ENCODE data around the gene TBC1D21.

DNA sequence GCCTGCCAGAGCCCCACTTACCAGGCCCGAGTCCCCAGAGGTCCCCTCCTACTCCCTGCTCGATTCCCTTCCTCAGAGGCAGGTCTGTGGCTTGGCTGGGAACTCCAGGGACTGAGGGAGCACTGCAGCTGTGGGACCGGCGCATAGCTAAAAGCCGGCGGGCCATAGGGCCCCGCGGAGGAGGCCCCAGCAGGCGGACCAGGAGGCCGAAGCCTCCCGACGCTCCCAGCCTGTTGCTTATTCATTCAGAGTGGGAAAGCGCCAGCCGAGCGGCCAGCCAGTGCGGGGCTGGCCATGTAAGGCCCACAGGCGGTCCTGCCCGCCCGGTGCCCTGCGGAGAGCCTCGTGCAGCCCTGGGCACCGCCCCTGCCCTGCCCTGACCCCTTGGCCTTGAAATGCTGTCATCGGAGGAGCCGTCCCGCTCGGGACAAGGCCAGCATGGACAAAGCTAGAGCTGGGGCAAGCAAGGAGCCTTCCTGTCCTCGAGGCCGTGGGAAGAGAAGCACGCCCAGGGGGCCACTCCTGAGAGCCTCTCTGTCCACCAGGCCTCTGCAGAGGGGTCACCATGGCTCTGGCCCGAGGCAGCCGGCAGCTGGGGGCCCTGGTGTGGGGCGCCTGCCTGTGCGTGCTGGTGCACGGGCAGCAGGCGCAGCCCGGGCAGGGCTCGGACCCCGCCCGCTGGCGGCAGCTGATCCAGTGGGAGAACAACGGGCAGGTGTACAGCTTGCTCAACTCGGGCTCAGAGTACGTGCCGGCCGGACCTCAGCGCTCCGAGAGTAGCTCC is 53.0 kb downstream of the TBC1D21 start, which contains the start of gene LOXL1:
- TF ChIP-seq, protein P1, sequence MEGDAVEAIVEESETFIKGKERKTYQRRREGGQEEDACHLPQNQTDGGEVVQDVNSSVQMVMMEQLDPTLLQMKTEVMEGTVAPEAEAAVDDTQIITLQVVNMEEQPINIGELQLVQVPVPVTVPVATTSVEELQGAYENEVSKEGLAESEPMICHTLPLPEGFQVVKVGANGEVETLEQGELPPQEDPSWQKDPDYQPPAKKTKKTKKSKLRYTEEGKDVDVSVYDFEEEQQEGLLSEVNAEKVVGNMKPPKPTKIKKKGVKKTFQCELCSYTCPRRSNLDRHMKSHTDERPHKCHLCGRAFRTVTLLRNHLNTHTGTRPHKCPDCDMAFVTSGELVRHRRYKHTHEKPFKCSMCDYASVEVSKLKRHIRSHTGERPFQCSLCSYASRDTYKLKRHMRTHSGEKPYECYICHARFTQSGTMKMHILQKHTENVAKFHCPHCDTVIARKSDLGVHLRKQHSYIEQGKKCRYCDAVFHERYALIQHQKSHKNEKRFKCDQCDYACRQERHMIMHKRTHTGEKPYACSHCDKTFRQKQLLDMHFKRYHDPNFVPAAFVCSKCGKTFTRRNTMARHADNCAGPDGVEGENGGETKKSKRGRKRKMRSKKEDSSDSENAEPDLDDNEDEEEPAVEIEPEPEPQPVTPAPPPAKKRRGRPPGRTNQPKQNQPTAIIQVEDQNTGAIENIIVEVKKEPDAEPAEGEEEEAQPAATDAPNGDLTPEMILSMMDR (optimal IDR thresholded peaks at IDR 0.05 in 1 of 3, IDR thresholded peaks at IDR 0.05 in 1 of 3, conservative IDR thresholded peaks at IDR 0.05 in 1 of 3; ENCODE audit: extremely low read depth in 1 of 3, insufficient read depth in 2 of 3, low read length in 3 of 3), result no peak
- no peak for TF ChIP-seq EZH2 (IDR thresholded peaks at IDR 0.05; ENCODE audit: low read length)
